Ovary (tissue), 3 donors: ENCODE measurements around the gene SHC1.

ENCODE experiments used
- EP300 ChIP-seq: sonication (generic); formaldehyde crosslinking; IDR thresholded peaks from one replicate; pipeline ENCODE4 v1.6.1; 2017; ENCODE audit warnings: antibody characterized with exemption
- POLR2A ChIP-seq: fragments of 450-650 bp; IDR thresholded peaks from one replicate; pipeline ENCODE4 v1.6.1; 2017; ENCODE audit warnings: antibody characterized with exemption, mild to moderate bottlenecking, moderate library complexity
- TF ChIP-seq, protein P1 (sequence below), 3 donors: fragments of 450-650 bp in 2 of 3; fragments of 200-600 bp in 1 of 3; IDR thresholded peaks; one replicate each; pipeline versions ENCODE4 v1.5.1 to v1.8.0; 2016 to 2022; ENCODE audit warnings: antibody characterized with exemption in 3 of 3, mild to moderate bottlenecking in 1 of 3
- donor health status: DM: no; HTN: no; CAD: no.

DNA sequence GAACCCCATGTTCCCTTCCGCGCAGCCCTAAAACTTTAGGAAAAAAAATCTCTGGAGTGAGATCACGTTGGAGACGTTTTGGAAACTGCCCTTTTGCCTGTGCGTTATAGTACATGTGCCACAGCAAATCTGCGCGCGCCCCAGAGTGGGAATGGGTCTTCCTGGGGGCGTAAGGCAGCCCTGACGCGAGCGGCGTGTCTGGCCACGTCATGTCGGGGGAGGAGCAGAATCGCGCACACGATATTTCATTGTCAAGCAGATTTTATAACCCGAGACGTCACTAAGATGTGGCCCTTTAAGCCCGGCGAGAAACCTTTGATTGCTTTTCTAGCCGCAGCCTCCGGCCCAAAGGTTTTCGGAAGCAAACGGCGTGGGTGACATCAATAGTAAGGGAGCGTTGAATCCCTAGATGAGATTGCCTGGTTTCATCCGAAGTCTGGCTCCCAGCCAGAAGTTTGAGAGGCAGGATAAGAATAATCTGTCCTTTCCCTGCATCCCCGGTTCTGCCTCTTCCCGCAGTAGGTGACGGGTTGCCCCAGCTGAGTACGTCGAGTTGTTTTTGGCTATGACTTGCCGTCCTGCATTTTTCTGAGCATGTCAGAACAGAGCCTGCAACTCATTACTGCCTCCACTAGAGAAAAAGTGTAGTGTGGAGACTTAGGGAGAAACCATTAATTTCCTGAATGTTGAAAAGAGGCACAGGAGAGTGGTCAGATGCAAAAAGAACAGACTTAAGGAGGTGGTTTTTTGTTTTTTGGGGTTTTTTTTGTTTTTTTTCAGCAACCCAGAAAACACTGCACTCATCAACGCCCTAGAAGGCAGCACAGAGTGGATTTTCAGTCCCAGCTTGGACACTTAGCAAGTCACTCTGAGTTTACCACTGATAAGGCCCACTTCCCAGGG is 33.2 kb downstream of the SHC1 start:
- TF ChIP-seq POLR2A, result peak; percentile 93
- TF ChIP-seq, protein P1, sequence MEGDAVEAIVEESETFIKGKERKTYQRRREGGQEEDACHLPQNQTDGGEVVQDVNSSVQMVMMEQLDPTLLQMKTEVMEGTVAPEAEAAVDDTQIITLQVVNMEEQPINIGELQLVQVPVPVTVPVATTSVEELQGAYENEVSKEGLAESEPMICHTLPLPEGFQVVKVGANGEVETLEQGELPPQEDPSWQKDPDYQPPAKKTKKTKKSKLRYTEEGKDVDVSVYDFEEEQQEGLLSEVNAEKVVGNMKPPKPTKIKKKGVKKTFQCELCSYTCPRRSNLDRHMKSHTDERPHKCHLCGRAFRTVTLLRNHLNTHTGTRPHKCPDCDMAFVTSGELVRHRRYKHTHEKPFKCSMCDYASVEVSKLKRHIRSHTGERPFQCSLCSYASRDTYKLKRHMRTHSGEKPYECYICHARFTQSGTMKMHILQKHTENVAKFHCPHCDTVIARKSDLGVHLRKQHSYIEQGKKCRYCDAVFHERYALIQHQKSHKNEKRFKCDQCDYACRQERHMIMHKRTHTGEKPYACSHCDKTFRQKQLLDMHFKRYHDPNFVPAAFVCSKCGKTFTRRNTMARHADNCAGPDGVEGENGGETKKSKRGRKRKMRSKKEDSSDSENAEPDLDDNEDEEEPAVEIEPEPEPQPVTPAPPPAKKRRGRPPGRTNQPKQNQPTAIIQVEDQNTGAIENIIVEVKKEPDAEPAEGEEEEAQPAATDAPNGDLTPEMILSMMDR (IDR thresholded peaks at IDR 0.05), result peak in 1 of 3 donors; percentile 31
- peak; percentile 45 for TF ChIP-seq EP300
